Stimulated activated CD4-positive, alpha-beta T cell treated with anti-CD3 and anti-CD28 coated beads, Interleukin-12 subunit alpha, Interleukin-12 subunit beta, amount 100 ng/mL, for 24 hours (primary cell): ENCODE data around the gene CLIC2.
A peak's percentile ranks its signal among the peaks of the same experiment; 100 is the strongest.
"Not testable (repeated sequence)": the region's sequence is repeated elsewhere in the genome, so short reads cannot be mapped to it uniquely, and the experiment has no call there.

ENCODE experiments used
- DNase-seq, 2 experiments: peaks; one replicate each; pipeline ENCODE4 v3.0.0-alpha.2; 2020; ENCODE audit warnings: low read depth in 2 of 2

The CLIC2 gene

GRCh38 chrX:155334486-155335336, at the start of gene CLIC2:
CLIC2 (minus strand) TSS chrX:155334614; CDS start chrX:155334427, 187 bp downstream.
- DNase-seq, result no peak

GRCh38 chrX:155382529-155382967, 48.1 kb upstream of the CLIC2 start:
- not testable (repeated sequence) for DNase-seq

DNA sequence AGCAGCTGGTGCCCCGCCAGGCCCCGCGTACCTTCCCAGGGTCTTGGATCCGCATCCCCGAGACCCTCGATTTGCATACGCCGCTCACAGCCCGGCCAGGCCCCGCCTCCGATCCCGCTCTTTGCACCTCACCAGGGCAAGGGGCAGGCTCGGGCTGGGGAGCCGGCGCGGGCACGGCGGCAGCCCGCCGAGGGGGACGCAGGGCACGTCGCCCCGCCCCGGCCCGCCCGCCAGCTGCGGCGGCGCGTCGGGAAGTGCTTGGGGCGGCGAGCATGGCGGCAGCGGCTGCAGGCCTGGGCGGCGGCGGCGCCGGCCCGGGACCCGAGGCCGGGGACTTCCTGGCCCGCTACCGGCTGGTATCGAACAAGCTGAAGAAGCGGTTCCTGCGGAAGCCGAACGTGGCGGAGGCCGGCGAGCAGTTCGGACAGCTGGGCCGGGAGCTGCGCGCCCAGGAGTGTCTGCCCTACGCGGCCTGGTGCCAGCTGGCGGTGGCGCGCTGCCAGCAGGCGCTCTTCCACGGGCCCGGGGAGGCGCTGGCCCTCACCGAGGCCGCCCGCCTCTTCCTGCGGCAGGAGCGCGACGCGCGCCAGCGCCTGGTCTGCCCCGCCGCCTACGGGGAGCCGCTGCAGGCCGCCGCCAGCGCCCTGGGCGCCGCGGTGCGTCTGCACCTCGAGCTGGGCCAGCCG, 47.6 kb upstream of the CLIC2 start, which contains the start of gene F8A2:
F8A2 (plus strand) TSS at position 253 of the 686 bp plus-strand sequence; CDS start at position 273, 20 bp downstream.
- DNase-seq, result not testable (repeated sequence)

DNA sequence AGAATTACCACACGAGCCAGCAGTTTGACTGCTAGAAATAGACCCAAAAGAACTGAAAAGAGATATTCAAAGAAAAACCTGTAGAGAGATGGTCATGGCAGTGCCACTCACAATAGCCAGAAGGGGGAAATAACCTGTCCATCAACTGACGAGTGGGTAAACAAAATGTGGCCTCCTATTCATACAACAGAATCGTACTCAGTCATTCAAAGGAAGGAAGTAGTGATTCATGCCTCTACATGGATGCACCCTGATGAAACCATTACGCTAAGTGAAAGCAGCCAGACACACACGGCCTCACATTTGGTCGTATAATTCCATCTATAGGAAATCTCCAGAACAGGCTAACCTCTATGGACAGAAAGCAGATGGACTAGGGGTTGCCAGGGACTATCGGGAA, 45.4 kb upstream of the CLIC2 start:
- DNase-seq, result not testable (repeated sequence)

DNA sequence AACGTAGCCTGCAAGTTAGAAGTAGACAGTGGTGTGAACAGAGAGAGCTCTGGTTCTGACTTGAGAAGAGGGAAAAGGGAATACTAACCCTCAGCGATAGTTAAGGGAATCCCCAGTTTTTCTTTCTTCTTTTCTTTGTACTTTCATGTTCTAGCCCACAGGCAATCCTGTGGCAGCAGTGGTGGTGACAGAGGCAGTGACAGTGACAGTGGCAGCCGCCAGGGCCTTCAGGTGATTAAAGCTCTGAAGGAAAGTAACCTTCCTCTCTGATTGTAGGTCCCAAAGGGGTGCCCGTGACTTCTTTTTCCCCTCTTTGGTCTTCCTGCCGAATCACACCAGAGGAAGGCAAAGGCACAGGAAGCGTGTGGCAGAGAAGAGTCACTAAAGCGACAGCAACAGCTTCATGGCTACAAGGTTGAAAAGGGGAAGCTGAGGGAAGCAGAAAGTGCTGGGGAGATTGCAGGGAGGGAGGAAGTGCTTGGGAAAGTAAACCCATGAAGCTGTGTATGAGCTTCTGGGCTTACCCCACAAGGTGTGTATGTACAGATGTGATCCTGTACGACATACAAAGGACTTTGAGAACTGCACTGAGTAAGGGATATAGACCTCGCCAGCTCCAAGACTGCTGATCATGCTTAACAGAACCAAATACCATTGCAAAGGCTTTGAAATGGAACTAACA, 39.5 kb upstream of the CLIC2 start:
- DNase-seq, result not testable (repeated sequence)

- DNase-seq, result not testable (repeated sequence)
Measured at GRCh38 chrX:155363712-155364111, 29.3 kb upstream of the CLIC2 start.

- DNase-seq, result not testable (repeated sequence)
Measured at GRCh38 chrX:155349448-155349847, 15.0 kb upstream of the CLIC2 start.

- DNase-seq, result not testable (repeated sequence)
Measured at GRCh38 chrX:155345689-155346088, 11.3 kb upstream of the CLIC2 start.

GRCh38 chrX:155335337-155335712, 911 bp upstream of the CLIC2 start:
- DNase-seq, result not testable (repeated sequence)

- DNase-seq, result no peak
Measured at GRCh38 chrX:155333544-155334100, 792 bp downstream of the CLIC2 start.

DNA sequence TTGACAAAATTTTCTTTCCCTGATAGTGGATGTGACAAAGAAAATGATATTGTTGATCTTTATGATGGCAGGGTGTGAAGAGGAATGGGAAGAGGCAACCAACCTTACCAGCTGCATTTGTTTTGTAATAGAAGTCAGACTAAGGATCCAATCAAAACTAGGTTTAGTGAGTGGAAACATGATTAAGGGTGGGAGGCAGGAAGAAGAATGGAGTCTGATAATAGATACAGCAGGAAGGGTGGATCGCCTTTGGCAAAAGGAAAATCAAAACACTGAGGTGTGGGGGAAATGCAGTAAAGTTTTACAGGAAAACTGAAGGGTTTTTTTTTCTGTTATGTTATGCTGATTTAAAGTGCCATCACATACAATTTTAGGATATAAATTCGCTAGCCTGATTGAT, 3.4 kb downstream of the CLIC2 start:
- no peak for DNase-seq

- no peak for DNase-seq
Measured at GRCh38 chrX:155329293-155329692, 5.1 kb downstream of the CLIC2 start.

DNA sequence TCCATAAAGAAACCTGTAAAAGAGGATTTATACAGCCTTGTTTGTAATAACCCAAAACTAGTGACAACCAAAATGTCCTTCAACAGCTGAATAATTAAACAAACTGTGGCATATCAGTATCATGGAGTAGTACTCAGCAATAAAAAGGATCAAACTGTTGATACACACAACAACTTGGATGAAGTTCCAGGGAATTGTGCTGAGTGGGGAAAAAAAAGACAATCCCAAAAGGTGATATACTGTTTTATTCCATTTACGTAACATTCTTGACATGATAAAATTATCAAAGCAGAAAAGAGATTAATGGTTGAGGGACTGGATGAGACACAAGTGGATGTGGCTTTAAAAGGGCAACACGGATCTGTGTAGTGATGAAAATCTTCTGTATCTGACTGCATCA, 7.8 kb downstream of the CLIC2 start:
- DNase-seq, result no peak

DNA sequence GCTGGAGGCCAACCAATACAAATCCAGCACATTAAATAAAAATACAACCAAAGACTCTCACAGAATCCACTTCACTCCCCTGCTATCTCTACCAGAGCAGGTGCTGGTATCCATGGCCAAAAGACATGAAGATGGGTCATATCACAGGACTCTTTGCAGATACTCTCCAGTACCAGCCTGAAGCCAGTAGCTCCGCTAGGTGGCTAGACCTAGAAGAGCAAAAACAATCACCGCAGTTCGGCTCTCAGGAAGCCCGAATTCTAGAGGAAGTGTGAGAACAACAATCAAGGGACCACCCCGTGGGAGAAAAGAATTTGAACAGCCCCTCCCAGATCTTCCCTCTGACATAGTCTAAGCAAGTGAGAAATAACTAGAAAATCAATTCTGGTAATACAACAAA, 20.2 kb downstream of the CLIC2 start:
- DNase-seq, result no peak

DNA sequence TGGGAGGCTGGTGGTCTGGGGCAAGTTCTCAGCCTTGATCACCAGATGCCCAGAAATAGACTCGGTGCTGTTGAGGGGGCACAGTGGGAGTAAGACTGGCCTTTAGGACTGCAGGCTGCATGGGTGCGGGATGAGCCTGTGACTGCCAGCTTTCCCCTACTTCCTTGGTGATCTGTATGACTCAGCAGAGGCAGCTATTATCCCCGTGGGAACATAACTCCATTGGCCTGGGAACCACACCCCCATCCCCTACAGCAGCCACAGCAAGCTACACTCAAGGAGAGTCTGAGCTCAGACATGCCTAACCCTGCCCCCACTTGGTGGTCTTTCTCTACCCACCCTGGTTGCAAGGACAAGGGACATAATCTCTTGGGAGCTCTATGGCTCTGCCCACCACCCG, 20.6 kb downstream of the CLIC2 start:
- no peak for DNase-seq

DNA sequence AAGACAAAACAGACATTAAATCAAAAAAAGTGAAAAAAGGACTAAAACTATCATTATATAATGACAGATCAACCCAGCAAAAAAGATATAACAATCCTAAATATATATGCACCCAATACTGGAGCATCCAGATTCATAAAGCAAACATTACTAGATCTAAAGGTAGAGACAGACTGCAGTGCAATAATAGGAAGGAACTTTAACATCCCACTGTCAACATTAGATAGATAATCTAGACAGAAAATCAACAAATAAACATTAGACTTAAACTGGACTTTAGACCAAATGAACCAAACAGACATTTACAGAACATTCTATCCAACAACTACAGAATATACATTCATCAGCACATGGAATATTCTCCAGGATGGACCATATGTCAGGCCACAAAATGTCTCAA, 40.6 kb downstream of the CLIC2 start:
- no peak for DNase-seq

DNA sequence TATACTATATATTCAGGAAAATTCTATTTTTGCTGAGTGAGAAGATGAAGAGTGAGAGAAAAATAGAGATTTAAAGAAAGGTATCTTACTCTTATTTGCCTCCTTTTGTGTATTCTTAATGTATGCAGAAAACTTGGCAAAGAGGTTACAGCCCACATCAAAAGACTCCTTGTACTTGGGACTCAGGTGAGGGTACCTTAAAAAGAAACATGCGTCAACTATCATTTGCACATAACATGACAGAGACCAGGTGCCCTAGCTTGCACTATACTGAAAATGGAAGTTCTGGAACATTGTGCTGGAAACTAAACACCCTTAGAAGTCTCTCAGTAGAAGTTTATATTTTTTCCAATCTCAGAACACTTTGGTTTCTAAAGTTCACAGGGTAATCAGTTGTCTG, 54.5 kb downstream of the CLIC2 start:
- DNase-seq, result no peak

GRCh38 chrX:155270969-155271368, 63.4 kb downstream of the CLIC2 start:
- no peak for DNase-seq

DNA sequence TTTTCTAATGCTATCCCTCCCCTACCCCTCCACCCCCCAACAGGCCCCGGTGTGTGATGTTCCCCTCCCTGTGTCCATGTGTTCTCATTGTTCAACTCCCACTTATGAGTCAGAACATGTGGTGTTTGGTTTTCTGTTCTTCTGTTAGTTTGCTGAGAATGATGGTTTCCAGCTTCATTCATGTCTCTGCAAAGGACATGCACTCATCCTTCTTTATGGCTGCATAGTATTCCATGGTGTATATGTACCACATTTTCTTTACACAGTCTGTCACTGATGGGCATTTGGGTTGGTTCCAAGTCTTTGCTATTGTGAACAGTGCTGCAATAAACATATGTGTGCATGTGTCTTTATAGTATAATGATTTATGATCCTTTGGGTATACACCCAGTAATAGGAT, 66.4 kb downstream of the CLIC2 start:
- DNase-seq, result not testable (repeated sequence)

DNA sequence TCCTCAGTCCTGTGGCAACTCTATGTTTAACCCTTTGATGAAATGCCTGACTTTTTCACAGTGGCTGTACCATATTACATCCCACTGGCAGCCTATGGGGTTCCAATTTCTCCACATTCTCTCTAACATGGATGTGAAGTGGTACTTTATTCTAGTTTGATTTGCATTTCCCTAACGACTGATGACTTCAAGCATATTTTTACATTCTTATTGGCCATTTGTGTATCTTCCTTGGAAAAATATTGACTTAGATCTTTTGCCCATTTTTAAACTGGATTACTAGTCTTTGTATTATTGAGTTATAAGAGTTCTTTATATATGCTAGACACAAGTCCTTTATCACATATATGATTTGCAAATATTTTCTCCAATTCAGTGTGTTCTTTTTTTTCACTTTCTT, 68.0 kb downstream of the CLIC2 start:
- no peak for DNase-seq

- peak; percentile 37 to 63 for DNase-seq
Measured at GRCh38 chrX:155263854-155264628, 70.4 kb downstream of the CLIC2 start, which contains the start of gene RAB39B. RAB39B (minus strand) TSS chrX:155264491; CDS start chrX:155264288, 203 bp downstream.
